Measurements from ENCODE around the gene ADAMTS4.

Gene ADAMTS4

DNA sequence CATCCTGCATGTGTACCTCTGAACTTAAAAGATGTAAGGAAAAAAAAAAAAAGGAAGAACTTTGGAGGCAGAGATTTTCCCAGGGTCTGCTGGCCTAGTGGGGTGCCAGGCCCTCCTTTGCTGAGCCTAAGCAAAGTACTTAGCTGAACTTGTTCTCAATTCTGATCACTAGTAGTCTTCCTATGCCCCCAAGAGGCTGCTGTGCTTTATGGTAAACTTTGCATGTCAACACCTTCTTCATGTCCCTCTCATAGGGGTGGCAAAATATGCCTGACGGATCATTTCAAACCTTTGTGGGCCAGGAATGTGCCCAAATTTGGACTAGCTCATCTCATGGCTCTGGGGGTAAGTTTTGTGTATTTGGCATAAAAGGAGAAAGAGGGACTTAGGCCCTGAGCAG, 41.0 kb downstream of the ADAMTS4 start:
- DNase-seq = no peak

DNA sequence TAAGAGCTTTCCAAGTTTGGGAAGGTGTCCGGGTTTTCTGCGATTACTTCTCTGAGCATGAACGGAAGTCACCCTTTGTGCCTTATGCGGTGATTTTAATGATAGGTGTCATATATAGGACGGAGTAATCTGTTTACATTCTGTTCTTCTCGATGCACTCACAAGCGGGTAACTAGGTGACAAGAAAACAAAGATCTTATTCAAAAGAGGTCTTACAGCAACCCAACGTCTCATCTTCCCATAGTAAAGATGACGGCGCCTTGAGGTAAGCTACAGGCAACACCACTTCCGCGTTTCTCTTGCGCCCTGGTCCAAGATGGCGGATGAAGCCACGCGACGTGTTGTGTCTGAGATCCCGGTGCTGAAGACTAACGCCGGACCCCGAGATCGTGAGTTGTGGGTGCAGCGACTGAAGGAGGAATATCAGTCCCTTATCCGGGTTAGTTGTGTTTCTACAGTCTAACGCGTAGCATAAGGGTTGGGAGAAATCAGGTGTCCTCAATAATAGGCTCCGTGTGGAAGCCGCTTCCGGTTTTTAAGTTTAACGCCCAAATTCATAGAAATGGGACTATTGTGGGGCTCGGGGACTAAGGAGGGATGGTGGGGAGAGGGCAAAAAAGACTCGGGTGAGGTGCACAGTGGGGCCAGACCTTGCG, 45.0 kb downstream of the ADAMTS4 start, which contains the start of gene UFC1:
Gene UFC1, plus strand, starts transcription at position 297 of the 656 bp plus-strand sequence. Its CDS starts 20 bp downstream, at position 317.
- peak in 50 of 51 donors; percentile 15 to 91 (median 66) for DNase-seq

DNA sequence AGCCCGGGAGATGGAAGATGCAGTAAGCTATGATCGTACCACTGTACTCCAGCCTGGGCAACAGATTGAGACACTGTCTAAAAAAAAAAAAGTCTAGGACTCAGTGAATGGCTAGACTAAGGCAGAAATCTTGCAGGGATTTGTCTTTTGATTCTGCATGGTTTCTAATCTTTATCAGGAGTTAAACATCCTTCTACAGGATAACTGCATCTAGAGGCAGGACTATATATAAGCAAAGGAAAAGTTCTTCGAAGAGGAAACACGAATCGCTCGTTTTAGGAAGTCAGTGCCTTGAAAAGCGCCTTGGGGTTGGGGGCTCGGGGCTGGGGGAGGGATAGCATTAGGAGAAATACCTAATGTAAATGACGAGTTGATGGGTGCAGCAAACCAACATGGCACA, 45.7 kb downstream of the ADAMTS4 start:
- DNase-seq = no peak

DNA sequence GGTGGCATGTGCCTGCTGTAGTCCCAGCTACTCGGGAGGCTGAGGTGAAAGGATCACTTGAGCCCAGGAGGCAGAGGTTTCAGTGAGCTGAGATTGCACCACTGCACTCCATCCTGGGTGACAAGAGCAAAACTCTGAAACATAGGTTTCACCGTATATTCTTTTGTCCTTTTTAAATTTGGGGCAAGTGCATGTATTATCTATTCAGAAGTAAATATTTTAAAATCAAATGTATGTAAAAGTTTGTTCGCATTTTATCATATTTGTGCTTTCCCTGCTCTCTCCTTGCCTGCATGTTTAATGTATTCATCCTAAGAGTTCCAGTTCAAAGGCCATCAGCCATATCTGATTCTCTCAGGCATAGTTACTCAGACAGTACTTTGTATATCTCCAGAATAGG, 53.0 kb downstream of the ADAMTS4 start:
- DNase-seq = no peak

DNA sequence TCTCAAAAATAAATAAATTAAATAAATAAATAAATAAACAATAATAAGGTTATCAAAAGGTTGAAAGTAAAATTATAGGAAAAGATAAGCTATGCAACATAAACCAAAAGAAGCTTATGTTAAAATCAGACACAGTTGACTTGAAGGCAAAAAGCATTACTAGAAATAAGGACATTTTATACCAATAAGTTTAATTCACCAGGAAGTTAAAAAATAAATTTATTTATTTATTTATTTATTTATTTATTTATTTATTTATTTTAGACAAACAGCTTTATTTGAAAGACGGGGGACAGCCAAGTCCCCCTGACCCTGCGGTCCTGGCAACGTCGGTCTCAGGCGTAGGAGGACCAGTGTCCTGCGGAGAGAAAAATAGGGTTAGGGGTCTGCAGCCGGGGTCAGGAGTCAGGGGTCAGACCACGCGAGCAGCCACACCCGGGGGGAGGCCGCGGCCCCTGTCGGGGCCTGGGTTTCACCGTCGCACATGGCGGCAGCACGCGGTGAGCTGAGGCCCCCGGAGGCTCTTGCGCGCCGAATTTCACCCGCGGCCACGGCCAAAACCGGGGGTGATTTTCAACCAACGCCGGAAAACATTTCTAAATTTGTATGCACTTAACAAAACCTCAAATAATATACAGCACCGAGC, 58.0 kb downstream of the ADAMTS4 start:
- no peak for DNase-seq

DNA sequence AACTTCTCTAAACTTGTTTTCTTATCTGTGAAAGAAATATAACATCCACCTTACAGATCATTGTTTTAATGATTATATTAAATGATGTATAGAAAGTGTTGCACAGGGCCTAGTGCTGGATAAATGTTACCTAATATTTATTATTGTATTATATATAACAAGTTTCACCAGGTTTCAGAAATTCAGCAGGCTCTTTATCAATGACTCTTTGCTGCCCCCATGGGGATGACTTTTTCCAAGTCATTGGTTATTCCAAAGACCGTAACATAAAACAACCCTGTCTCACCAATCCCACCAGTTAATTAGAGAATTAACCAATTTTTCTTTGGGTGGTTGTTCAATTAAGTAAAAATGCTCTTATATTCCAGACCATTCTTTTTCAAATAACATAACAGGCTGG, 59.1 kb downstream of the ADAMTS4 start:
- DNase-seq = peak in 7 of 51 donors; percentile 6 to 39 (median 16)

DNA sequence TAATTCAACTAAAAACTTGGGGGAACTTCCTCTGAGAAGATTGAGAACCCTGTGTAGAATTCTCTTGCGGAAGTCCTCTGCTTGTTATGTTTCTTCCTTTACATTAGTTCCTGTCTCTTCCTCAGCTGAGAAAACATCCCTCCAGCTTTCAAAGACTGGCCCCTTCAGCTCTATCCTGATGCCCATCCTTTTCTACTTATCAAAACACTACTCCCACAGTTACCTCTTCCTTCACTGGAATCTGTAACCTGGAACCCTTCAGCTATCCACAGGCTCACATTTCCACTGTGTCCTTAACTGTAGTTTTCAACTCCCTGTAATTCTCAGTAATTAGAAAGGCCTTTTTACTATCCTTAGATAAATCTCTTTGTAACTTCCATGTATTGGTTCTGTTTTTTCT, 60.4 kb downstream of the ADAMTS4 start:
- no peak for DNase-seq

DNA sequence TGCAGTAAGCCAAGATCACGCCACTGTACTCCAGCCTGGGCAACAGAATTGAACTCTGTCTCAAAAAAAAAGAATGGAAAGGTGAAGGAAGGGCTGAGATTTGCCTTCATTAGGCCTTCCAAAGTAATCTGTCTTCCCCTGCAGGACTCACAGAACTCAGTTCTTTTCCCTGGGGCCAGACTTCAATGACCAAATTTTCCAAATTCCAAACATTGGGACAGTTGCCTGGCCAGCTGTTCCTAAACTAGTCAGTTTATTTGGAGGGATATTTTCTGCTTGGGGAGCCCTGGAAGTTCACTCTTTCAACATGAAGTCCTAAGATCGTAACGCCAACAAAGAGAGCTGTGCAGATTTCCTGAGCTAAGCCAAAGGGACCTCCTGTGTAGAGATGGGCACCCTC, 61.0 kb downstream of the ADAMTS4 start:
- no peak for DNase-seq
